IPS-18c (cell line): ENCODE results near the gene EML1.

Experiments
- H3K4me3 ChIP-seq: 2 replicates; pipeline ENCODE4 v1.7.0; 2013; ENCODE audit warnings: low read depth, mild to moderate bottlenecking, low read length, moderate library complexity; ENCODE audit not compliant: insufficient read depth
- H3K9me3 ChIP-seq: one replicate; pipeline ENCODE4 v1.6.1; 2013; ENCODE audit warnings: mild to moderate bottlenecking, low read length, moderate library complexity; ENCODE audit not compliant: control insufficient read depth, insufficient read depth

Gene EML1

GRCh38 chr14:99772371-99773283 is 20.6 kb upstream of the EML1 start:
- Histone ChIP-seq H3K9me3 (peaks cover 2% of the 10 kb centered on the region), H3K4me3 (no peak overlapping the region)

GRCh38 chr14:99773521-99774497 is 19.4 kb upstream of the EML1 start:
- Histone ChIP-seq H3K9me3 (peaks cover 2% of the 10 kb centered on the region), H3K4me3 (no peak overlapping the region)

- H3K9me3 ChIP-seq: no peaks in the 10 kb centered on the region
- H3K4me3 ChIP-seq: no peak overlapping the region
Measured at GRCh38 chr14:99774556-99775307, 18.5 kb upstream of the EML1 start.

- Histone ChIP-seq H3K9me3 (no peaks in the 10 kb centered on the region), H3K4me3 (no peak overlapping the region)
Measured at GRCh38 chr14:99775351-99775750, 17.9 kb upstream of the EML1 start.

GRCh38 chr14:99777951-99778350 is 15.3 kb upstream of the EML1 start:
- H3K9me3 ChIP-seq: no peaks in the 10 kb centered on the region

GRCh38 chr14:99779751-99780150 is 13.5 kb upstream of the EML1 start:
- no peaks in the 10 kb centered on the region for H3K9me3 ChIP-seq
- no peak overlapping the region for H3K4me3 ChIP-seq

More at GRCh38 chr14:99777951-99778350, 15.3 kb upstream of the EML1 start:
- H3K4me3 ChIP-seq: no peak overlapping the region

GRCh38 chr14:99780690-99781089 is 12.5 kb upstream of the EML1 start:
- Histone ChIP-seq H3K9me3 (no peaks in the 10 kb centered on the region), H3K4me3 (no peak overlapping the region)

GRCh38 chr14:99781091-99781490 is 12.1 kb upstream of the EML1 start:
- Histone ChIP-seq H3K4me3 (no peak overlapping the region), H3K9me3 (no peaks in the 10 kb centered on the region)

- Histone ChIP-seq H3K9me3 (no peaks in the 10 kb centered on the region), H3K4me3 (no peak overlapping the region)
Measured at GRCh38 chr14:99781853-99782610, 11.2 kb upstream of the EML1 start.

GRCh38 chr14:99784508-99784907 is 8.7 kb upstream of the EML1 start:
- Histone ChIP-seq H3K4me3 (no peak overlapping the region), H3K9me3 (no peaks in the 10 kb centered on the region)

- Histone ChIP-seq H3K4me3 (no peak overlapping the region), H3K9me3 (no peaks in the 10 kb centered on the region)
Measured at GRCh38 chr14:99785426-99785825, 7.8 kb upstream of the EML1 start.

GRCh38 chr14:99786511-99786989 is 6.7 kb upstream of the EML1 start:
- Histone ChIP-seq H3K4me3 (no peak overlapping the region), H3K9me3 (no peaks in the 10 kb centered on the region)

- no peak overlapping the region for H3K4me3 ChIP-seq
- H3K9me3 ChIP-seq: no peaks in the 10 kb centered on the region
Measured at GRCh38 chr14:99788713-99789112, 4.5 kb upstream of the EML1 start.

- no peaks in the 10 kb centered on the region for H3K9me3 ChIP-seq
Measured at GRCh38 chr14:99789581-99789980, 3.6 kb upstream of the EML1 start.

GRCh38 chr14:99790201-99790977 is 2.8 kb upstream of the EML1 start:
- H3K9me3 ChIP-seq: no peaks in the 10 kb centered on the region

More at GRCh38 chr14:99789581-99789980, 3.6 kb upstream of the EML1 start:
- H3K4me3 ChIP-seq: no peak overlapping the region

GRCh38 chr14:99790978-99791376 is 2.2 kb upstream of the EML1 start:
- no peaks in the 10 kb centered on the region for H3K9me3 ChIP-seq
- H3K4me3 ChIP-seq: no peak overlapping the region

More at GRCh38 chr14:99790201-99790977, 2.8 kb upstream of the EML1 start:
- no peak overlapping the region for H3K4me3 ChIP-seq
